Caco-2 (cell line): ENCODE results near the gene RAD23A. TPM values are rescaled to one million over a fixed set of nuclear protein-coding genes. Genes with fewer than 3 reads are reported as not detected.

Experiments used
- BruUV-seq: library from RNA; stranded (reverse); fragments of 400-500 nt; replicated peaks from 2 replicates; lab custom pipeline; 2021; lab: Mats Ljungman, UMichigan
- CTCF ChIA-PET: fragments of 300-600 bp; sonication (Branson Sonifier 250); formaldehyde crosslinking; loops from one replicate; lab custom pipeline; 2022; ENCODE audit warnings: antibody characterized with exemption; lab: Charles Lee
- POLR2A ChIA-PET: fragments of 300-600 bp; sonication (Branson Sonifier 250); formaldehyde crosslinking; loops from one replicate; lab custom pipeline; 2022; ENCODE audit warnings: antibody characterized with exemption; lab: Charles Lee
- DNase-seq, 2 experiments: peaks; one replicate each; pipeline versions ENCODE4 v3.0.0 to v3.0.0-alpha.2; 2020 to 2022
- H3K27me3 ChIP-seq: replicated peaks from 2 replicates; pipeline ENCODE4 v1.6.0; 2011; ENCODE audit warnings: low read length; ENCODE audit not compliant: control insufficient read depth, insufficient read depth
- H3K36me3 ChIP-seq: 2 replicates; pipeline ENCODE4 v1.5.1; 2011; ENCODE audit warnings: low read length; ENCODE audit not compliant: control insufficient read depth, insufficient read depth
- H3K4me1 ChIP-seq: fragments of 250-450 bp; sonication (Bioruptor Pico); 2 replicates; pipeline ENCODE4 v1.5.1; 2020; ENCODE audit warnings: mild to moderate bottlenecking
- H3K4me3 ChIP-seq: 2 replicates; pipeline ENCODE4 v1.5.1; 2011; ENCODE audit warnings: low read depth, mild to moderate bottlenecking, control low read depth, low read length
- H3K9me3 ChIP-seq: fragments of 250-450 bp; sonication (Bioruptor Pico); 2 replicates; pipeline ENCODE4 v1.5.1; 2020; ENCODE audit warnings: mild to moderate bottlenecking, moderate library complexity
- H3K27ac Mint-ChIP-seq: one replicate; pipeline ENCODE4 v1.8.0; 2022; ENCODE audit warnings: mixed read lengths; ENCODE audit not compliant: unreplicated experiment
- H3K27me3 Mint-ChIP-seq: one replicate; pipeline ENCODE4 v1.8.0; 2022; ENCODE audit warnings: mixed read lengths; ENCODE audit not compliant: insufficient read depth, unreplicated experiment
- H3K36me3 Mint-ChIP-seq: one replicate; pipeline ENCODE4 v1.8.0; 2022; ENCODE audit warnings: mild to moderate bottlenecking, mixed read lengths; ENCODE audit not compliant: insufficient read depth, unreplicated experiment
- H3K4me1 Mint-ChIP-seq: one replicate; pipeline ENCODE4 v1.8.0; 2022; ENCODE audit warnings: low read depth, mixed read lengths; ENCODE audit not compliant: unreplicated experiment
- H3K4me3 Mint-ChIP-seq: one replicate; pipeline ENCODE4 v1.8.0; 2022; ENCODE audit warnings: mild to moderate bottlenecking, moderate library complexity, mixed read lengths; ENCODE audit not compliant: unreplicated experiment
- H3K9me3 Mint-ChIP-seq: one replicate; pipeline ENCODE4 v1.8.0; 2022; ENCODE audit warnings: mixed read lengths; ENCODE audit not compliant: unreplicated experiment
- CTCF ChIP-seq, 2 experiments: fragments of 200-600 bp in 1 of 2; IDR thresholded peaks; 1 replicate in 1 of 2; 2 replicates in 1 of 2; pipeline versions ENCODE4 v1.5.1 to v1.8.0; 2011 to 2022; ENCODE audit warnings: antibody characterized with exemption in 1 of 2, control low read depth in 1 of 2, inconsistent platforms in 1 of 2, low read depth in 1 of 2, low read length in 1 of 2, mild to moderate bottlenecking in 1 of 2, moderate library complexity in 1 of 2; ENCODE audit not compliant: insufficient read depth in 1 of 2, severe bottlenecking in 1 of 2, unreplicated experiment in 1 of 2
- intact Hi-C: fragments of 100-400 bp; cut with micrococcal nuclease; formaldehyde crosslinking; loops from one replicate; pipeline ENCODE4 v1.10.0; 2022; ENCODE audit not compliant: unreplicated experiment
- total RNA-seq: library from RNA; stranded (reverse); gene quantifications from 2 replicates; pipeline ENCODE4 v1.2.3, GENCODE V29; 2022

RAD23A gene
- total RNA-seq, 1 experiment from 2014 or later: 102 TPM

DNA sequence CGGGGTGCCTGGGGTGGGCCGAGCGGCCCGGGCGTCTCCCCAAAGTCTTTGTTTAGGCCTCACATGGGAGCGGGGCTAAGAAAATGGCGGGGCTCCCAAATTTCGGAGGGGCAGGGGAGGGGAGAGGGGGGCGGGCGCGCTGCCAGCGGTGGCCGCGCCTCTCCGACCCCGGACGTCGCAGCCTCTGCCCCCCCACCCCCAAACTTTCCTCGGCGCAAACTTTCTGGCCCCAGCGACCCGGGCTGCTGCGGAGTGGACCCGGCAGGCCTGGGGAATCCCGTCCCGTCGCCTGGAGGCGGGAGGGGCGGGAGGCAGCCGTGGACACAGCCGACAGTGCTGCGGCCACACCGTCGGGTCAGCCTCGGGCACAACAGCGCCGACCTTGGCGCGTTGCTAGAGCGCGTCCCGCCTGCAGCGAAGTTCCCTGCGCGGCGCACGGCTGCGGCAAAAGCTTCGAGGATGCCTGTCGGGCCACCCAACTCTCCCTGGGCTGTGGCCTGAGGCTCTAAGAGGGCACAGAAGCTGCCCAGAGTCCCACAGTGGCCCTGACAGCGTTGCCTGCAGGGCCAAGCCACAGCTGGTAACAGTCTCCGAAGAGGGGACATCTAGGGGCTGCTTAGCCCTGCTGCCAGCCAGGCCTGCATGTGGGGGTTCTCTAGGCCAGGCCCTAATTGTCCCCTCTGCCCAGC, 50.9 kb downstream of the RAD23A start:
- Mint-ChIP-seq H3K36me3 (peaks cover 6% of the 10 kb centered on the region), H3K27me3 (peaks cover 17% of the 10 kb centered on the region), H3K9me3 (no peaks in the 10 kb centered on the region), H3K4me1 (no peaks in the 10 kb centered on the region), H3K27ac (no peak overlapping the region), H3K4me3 (no peak overlapping the region)
- intact Hi-C loops: no loop called here
- no peak for DNase-seq
- no peaks in the 10 kb centered on the region for H3K9me3 ChIP-seq
- ChIA-PET CTCF (no interaction called here), POLR2A (no interaction called here)
- BruUV-seq: no TSS peak
- peaks cover 2% of the 10 kb centered on the region; the same call in 1 of the 2 replicates for H3K27me3 ChIP-seq
- H3K4me1 ChIP-seq: no peaks in the 10 kb centered on the region
- H3K36me3 ChIP-seq: no peaks in the 10 kb centered on the region
- no peak for TF ChIP-seq CTCF (IDR thresholded peaks at IDR 0.05; ENCODE audit: insufficient read depth in 1 of 2, low read depth in 1 of 2, low read length in 1 of 2, severe bottlenecking in 1 of 2, unreplicated experiment in 1 of 2)
- H3K4me3 ChIP-seq: no peak overlapping the region

- Histone ChIP-seq H3K36me3 (no peaks in the 10 kb centered on the region), H3K4me3 (no peak overlapping the region), H3K27me3 (peaks cover 2% of the 10 kb centered on the region; the same call in 1 of the 2 replicates), H3K4me1 (no peaks in the 10 kb centered on the region), H3K9me3 (no peaks in the 10 kb centered on the region)
- intact Hi-C loops: no loop called here
- ChIA-PET POLR2A (no interaction called here), CTCF (no interaction called here)
- no peaks in the 10 kb centered on the region for H3K4me1 Mint-ChIP-seq
- no peaks in the 10 kb centered on the region for H3K9me3 Mint-ChIP-seq
- no peak for DNase-seq
- H3K4me3 Mint-ChIP-seq: no peak overlapping the region
- no peak for TF ChIP-seq CTCF (IDR thresholded peaks at IDR 0.05; ENCODE audit: insufficient read depth in 1 of 2, low read depth in 1 of 2, low read length in 1 of 2, severe bottlenecking in 1 of 2, unreplicated experiment in 1 of 2)
- BruUV-seq: no TSS peak
- peaks cover 6% of the 10 kb centered on the region for H3K36me3 Mint-ChIP-seq
- H3K27me3 Mint-ChIP-seq: peaks cover 14% of the 10 kb centered on the region
- H3K27ac Mint-ChIP-seq: no peak overlapping the region
Measured at GRCh38 chr19:12997179-12997966, 51.7 kb downstream of the RAD23A start.

GRCh38 chr19:12997967-12998940, 52.6 kb downstream of the RAD23A start:
- peaks cover 2% of the 10 kb centered on the region; the same call in 1 of the 2 replicates for H3K27me3 ChIP-seq

More at GRCh38 chr19:12997967-12998940, 52.6 kb downstream of the RAD23A start:
- Histone ChIP-seq H3K9me3 (no peaks in the 10 kb centered on the region), H3K4me1 (no peaks in the 10 kb centered on the region), H3K36me3 (no peaks in the 10 kb centered on the region), H3K4me3 (no peak overlapping the region)
- POLR2A ChIA-PET: no interaction called here
- no peak for TF ChIP-seq CTCF (IDR thresholded peaks at IDR 0.05; ENCODE audit: insufficient read depth in 1 of 2, low read depth in 1 of 2, low read length in 1 of 2, severe bottlenecking in 1 of 2, unreplicated experiment in 1 of 2)
- no peaks in the 10 kb centered on the region for H3K4me1 Mint-ChIP-seq
- CTCF ChIA-PET: no interaction called here
- intact Hi-C loops: no loop called here
- no peak overlapping the region for H3K27ac Mint-ChIP-seq
- no peak overlapping the region for H3K4me3 Mint-ChIP-seq
- H3K36me3 Mint-ChIP-seq: peaks cover 6% of the 10 kb centered on the region
- DNase-seq: no peak
- BruUV-seq: no TSS peak
- H3K9me3 Mint-ChIP-seq: no peaks in the 10 kb centered on the region
- H3K27me3 Mint-ChIP-seq: peaks cover 18% of the 10 kb centered on the region
